HG02885 (cell line): Measurements from ENCODE around the gene FPR3.
"Not testable (repeated sequence)": the region's sequence is repeated elsewhere in the genome, so short reads cannot be mapped to it uniquely, and the experiment has no call there.

Experiments
- ATAC-seq: cut with Tn5 transposase; IDR thresholded peaks from one replicate; pipeline ENCODE4 v1.9.1; 2021; ENCODE audit warnings: mild to moderate bottlenecking; ENCODE audit not compliant: unreplicated experiment, poor library complexity

Gene FPR3

GRCh38 chr19:51783372-51783771, 11.6 kb upstream of the FPR3 start:
- no peak for ATAC-seq

GRCh38 chr19:51784109-51784785, 10.7 kb upstream of the FPR3 start:
- no peak for ATAC-seq

- ATAC-seq, result no peak
Observed at GRCh38 chr19:51784922-51785690, 9.9 kb upstream of the FPR3 start.

- ATAC-seq, result no peak
Observed at GRCh38 chr19:51786646-51787494, 8.1 kb upstream of the FPR3 start.

- no peak for ATAC-seq
Observed at GRCh38 chr19:51788029-51788428, 6.9 kb upstream of the FPR3 start.

- no peak for ATAC-seq
Observed at GRCh38 chr19:51789061-51789795, 5.7 kb upstream of the FPR3 start.

- no peak for ATAC-seq
Observed at GRCh38 chr19:51792932-51793331, 2.0 kb upstream of the FPR3 start.

- ATAC-seq, result no peak
Observed at GRCh38 chr19:51793994-51794393, 963 bp upstream of the FPR3 start.

GRCh38 chr19:51796195-51796679, 1.3 kb downstream of the FPR3 start:
- ATAC-seq, result no peak

GRCh38 chr19:51797480-51797879, 2.5 kb downstream of the FPR3 start:
- ATAC-seq, result no peak

- ATAC-seq, result no peak
Observed at GRCh38 chr19:51798062-51798461, 3.1 kb downstream of the FPR3 start.

- ATAC-seq, result no peak
Observed at GRCh38 chr19:51799034-51799773, 4.2 kb downstream of the FPR3 start.

- ATAC-seq, result no peak
Observed at GRCh38 chr19:51799774-51800472, 5.0 kb downstream of the FPR3 start.

GRCh38 chr19:51800473-51801244, 5.7 kb downstream of the FPR3 start:
- ATAC-seq, result no peak

- no peak for ATAC-seq
Observed at GRCh38 chr19:51802775-51803174, 7.8 kb downstream of the FPR3 start.

- no peak for ATAC-seq
Observed at GRCh38 chr19:51803519-51803918, 8.6 kb downstream of the FPR3 start.

- ATAC-seq, result no peak
Observed at GRCh38 chr19:51803967-51804366, 9.0 kb downstream of the FPR3 start.

- ATAC-seq, result not testable (repeated sequence)
Observed at GRCh38 chr19:51804789-51805188, 9.8 kb downstream of the FPR3 start.
